Stimulated activated naive CD8-positive, alpha-beta T cell treated with anti-CD3 and anti-CD28 coated beads, Interleukin-15, amount 100 ng/mL, for 72 hours (primary cell): Measurements from ENCODE around the gene CCDC61.

Experiments used
- ATAC-seq: fragments of 150-1000 bp; cut with Tn5 transposase; 2 replicates; pipeline ENCODE4 v1.10.0; 2021; ENCODE audit warnings: mild to moderate bottlenecking, moderate library complexity
- DNase-seq, 2 donors: peaks; one replicate each; pipeline ENCODE4 v3.0.0; 2021 to 2022
- H3K27ac Mint-ChIP-seq, 2 donors: one replicate each; pipeline ENCODE4 v1.8.0; 2022; ENCODE audit warnings: mild to moderate bottlenecking in 2 of 2, mixed read lengths in 2 of 2, moderate library complexity in 2 of 2
- H3K27me3 Mint-ChIP-seq: one replicate; pipeline ENCODE4 v1.8.0; 2022; ENCODE audit warnings: mixed read lengths
- H3K4me1 Mint-ChIP-seq: one replicate; pipeline ENCODE4 v1.8.0; 2022; ENCODE audit warnings: mild to moderate bottlenecking, mixed read lengths
- H3K4me3 Mint-ChIP-seq, 2 donors: one replicate each; pipeline ENCODE4 v1.8.0; 2022; ENCODE audit warnings: mild to moderate bottlenecking in 2 of 2, mixed read lengths in 2 of 2, moderate library complexity in 1 of 2
- H3K9me3 Mint-ChIP-seq, 2 donors: one replicate each; pipeline ENCODE4 v1.8.0; 2022; ENCODE audit warnings: mixed read lengths in 2 of 2

Gene CCDC61

DNA sequence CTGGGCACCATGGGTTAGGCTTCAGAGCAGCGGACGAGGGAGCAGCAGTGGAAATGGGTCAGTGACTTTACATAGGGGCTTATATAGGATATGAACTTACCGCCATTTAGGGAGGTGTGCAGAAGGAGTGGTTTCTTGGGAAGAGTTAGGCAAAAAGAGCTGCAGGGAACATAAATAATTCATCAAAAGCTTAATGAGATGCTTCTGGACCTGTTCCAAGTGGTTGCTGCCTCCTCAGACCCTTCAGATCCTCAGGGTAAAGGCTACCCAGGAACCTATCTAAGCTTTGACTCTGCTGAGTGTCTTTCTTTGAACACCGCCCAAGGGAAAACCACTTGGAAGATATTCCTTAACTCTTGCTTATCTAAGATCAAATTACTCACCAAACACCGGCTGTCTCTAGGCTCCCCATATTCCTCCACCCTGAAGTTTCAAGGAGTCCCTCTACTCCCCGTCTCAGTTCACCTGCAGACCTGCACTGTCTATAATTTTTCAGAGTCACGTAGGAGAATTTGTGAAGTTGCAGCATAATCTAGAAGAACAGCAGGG, 45.8 kb downstream of the CCDC61 start, which contains the start of gene IGFL4:
Gene IGFL4, minus strand, starts transcription at position 51 of the 549 bp plus-strand sequence. Its CDS starts 40 bp downstream, at position 11.
- ATAC-seq (no peak), DNase-seq (no peak)
- Mint-ChIP-seq H3K4me3 (no peak within 1 kb of the TSS), H3K4me1 (peaks cover 6% of the 10 kb centered on the region), H3K27me3 (peaks cover 82% of the 10 kb centered on the region), H3K9me3 (peaks cover 0 to 5% of the 10 kb centered on the region in 2 donors), H3K27ac (no peak within 1 kb of the TSS)

DNA sequence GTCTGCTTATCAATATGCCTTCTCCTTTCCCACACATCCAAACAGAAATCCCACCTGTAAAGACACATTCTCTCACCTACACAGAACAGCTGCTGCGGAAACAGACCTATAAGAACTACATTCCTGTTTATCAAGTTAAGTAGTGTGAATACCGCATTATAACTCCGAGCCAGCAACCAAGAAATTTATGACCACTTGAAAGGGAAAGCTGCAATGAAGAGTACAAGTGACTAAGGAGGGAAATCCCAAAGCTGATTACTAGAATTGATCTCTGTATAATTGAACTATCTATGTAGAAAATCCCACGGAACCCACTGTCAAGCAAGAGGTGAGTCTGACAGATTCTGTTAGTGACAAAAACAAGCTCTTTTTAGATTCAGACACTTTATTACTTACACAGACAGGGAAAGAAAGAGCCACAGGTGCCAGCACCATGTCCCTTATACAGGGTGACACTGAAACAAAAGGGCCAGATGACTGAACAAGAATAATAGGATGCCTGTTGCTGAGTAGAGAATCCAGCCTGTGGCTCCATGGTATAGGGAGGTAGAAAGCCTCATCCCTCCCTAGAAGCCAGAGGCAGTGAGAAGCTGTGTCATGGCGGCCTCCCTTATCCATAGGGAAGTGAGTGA, 47.1 kb downstream of the CCDC61 start:
- DNase-seq = no peak
- H3K4me3 Mint-ChIP-seq = no peak overlapping the region
- ATAC-seq = peak; percentile 49
- H3K9me3 Mint-ChIP-seq = peaks cover 5 to 8% of the 10 kb centered on the region in 2 donors
- peaks cover 6% of the 10 kb centered on the region for H3K4me1 Mint-ChIP-seq
- H3K27ac Mint-ChIP-seq = no peak overlapping the region
- H3K27me3 Mint-ChIP-seq = peaks cover 84% of the 10 kb centered on the region

DNA sequence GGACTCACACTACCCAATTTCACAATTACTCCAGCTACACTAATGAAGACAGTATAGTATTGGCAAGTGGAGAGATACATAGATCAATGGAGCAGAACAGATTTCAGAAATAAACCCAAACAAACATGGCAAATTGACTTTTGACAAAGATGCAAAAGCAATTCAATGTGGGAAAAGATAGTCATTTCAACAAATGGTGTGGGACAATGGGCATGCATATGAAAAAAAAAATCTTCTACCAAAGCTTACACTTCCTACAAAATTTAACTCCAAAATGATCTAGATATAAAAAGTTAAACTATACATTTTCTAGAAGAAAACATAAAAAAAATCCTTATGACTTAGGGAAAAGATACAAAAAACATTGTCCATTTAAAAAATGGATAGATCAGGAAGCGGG, 48.3 kb downstream of the CCDC61 start:
- H3K9me3 Mint-ChIP-seq = peaks cover 5 to 8% of the 10 kb centered on the region in 2 donors
- peaks cover 92% of the 10 kb centered on the region for H3K27me3 Mint-ChIP-seq
- no peak overlapping the region for H3K4me3 Mint-ChIP-seq
- DNase-seq (no peak), ATAC-seq (no peak)
- H3K27ac Mint-ChIP-seq = no peak overlapping the region
- H3K4me1 Mint-ChIP-seq = peaks cover 6% of the 10 kb centered on the region

DNA sequence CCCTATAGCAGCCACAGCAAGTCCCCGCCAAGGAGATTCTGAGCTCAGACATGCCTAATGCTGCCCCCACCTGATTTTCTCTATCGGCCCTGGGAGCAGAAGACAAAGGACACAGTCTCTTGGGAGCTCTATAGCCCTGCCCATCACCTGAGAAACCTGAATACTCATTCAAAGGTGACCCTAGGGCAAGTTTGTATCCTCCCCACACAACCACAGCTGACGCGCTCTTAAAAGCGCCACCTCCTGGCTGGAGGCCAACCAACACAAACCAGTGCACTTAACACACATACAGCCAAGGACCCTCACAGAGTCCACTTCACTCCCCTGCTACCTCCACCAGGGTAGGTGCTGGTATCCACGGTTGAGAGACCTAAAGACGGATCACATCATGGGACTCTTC, 54.3 kb downstream of the CCDC61 start:
- DNase-seq (no peak), ATAC-seq (no peak)
- peak overlapping the region in 1 of 2 donors; percentile 77 for H3K27ac Mint-ChIP-seq
- H3K27me3 Mint-ChIP-seq = peaks cover 91% of the 10 kb centered on the region
- H3K9me3 Mint-ChIP-seq = peaks cover 5 to 8% of the 10 kb centered on the region in 2 donors
- no peaks in the 10 kb centered on the region for H3K4me1 Mint-ChIP-seq
- no peak overlapping the region for H3K4me3 Mint-ChIP-seq

DNA sequence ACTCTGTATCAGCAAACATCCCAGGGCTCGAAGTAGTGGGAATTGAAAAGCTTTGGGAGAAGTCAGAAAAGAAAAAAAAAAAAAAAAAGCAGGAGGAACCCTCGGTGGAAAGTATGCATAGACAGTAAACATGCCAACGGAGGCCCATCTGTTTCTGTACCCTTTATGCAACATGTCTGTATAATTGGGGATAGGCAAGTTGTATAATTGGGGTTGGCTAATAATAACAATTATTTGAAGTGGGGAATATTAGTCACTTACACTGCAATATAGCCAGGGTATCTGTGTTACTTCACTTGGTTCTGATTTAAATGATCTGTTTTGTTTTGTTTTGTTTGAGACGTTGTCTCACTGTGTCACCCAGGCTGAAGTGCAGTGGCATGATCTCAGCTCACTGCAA, 57.6 kb downstream of the CCDC61 start:
- H3K4me3 Mint-ChIP-seq = no peak overlapping the region
- peaks cover 87% of the 10 kb centered on the region for H3K27me3 Mint-ChIP-seq
- ATAC-seq (no peak), DNase-seq (no peak)
- H3K4me1 Mint-ChIP-seq = no peaks in the 10 kb centered on the region
- no peak overlapping the region for H3K27ac Mint-ChIP-seq
- H3K9me3 Mint-ChIP-seq = no peaks in the 10 kb centered on the region

DNA sequence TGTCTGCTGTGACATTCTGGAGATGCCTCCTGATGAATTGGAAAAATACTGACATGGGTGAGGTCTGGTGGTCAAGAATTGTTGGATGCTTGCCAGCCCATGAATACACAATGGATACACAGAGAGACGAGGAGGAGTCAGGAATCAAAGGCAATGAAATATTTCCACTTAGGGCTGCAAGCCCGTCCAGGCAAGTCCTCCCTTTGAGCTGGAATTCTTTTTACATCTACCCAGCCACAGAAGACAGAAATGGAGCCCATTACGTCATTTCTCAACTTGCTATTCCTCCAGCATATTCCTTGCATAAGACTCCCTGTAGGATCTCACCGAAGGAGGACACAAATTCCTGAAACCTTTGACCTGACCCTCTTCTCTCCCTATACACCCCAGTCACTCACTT, 61.3 kb downstream of the CCDC61 start:
- Mint-ChIP-seq H3K27me3 (peaks cover 68% of the 10 kb centered on the region), H3K27ac (no peak overlapping the region), H3K4me3 (no peak overlapping the region), H3K4me1 (no peaks in the 10 kb centered on the region), H3K9me3 (peaks cover 0 to 5% of the 10 kb centered on the region in 2 donors)
- ATAC-seq = no peak
- no peak for DNase-seq

DNA sequence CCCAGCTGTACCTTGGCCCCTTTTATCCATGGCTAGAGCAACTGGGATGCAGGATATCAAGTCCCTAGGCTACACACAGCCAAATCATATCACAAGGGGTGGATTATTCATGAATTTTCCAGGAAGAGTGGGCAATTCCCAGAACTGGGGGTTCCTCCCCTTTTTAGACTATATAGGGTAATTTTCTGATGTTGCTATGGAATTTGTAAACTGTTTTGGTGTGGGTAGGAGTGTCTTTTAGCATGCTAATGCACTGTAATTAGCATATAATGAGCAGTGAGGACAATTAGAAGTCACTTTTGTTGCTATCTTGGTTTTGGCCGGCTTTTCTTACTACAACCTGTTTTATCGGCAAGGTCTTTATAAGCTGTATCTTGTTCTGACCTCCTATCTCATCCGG, 63.5 kb downstream of the CCDC61 start:
- no peak for ATAC-seq
- no peak for DNase-seq
- H3K4me3 Mint-ChIP-seq = no peak overlapping the region
- no peak overlapping the region for H3K27ac Mint-ChIP-seq
- peaks cover 76% of the 10 kb centered on the region for H3K27me3 Mint-ChIP-seq
- H3K9me3 Mint-ChIP-seq = peaks cover 0 to 13% of the 10 kb centered on the region in 2 donors
- H3K4me1 Mint-ChIP-seq = no peaks in the 10 kb centered on the region

DNA sequence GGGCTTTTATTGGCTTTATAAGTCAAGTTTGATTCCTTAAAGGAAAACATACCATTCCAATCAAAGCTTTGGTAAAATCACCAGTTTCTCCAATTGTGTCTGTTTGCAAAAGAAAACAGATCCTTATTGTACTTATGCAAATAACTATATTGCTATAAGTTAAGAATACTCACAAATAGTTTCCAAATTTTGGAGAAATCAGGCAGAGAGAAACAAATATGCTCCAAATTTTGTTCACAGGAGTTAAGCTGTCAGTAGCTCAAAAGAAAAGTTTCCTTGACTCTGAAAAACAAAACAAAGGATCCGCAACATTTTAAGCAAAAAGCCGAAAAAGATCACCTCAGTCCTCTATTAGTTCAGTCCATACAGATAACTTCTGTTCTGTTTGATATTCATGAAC, 64.7 kb downstream of the CCDC61 start:
- DNase-seq = no peak
- H3K27me3 Mint-ChIP-seq = peaks cover 74% of the 10 kb centered on the region
- no peaks in the 10 kb centered on the region for H3K4me1 Mint-ChIP-seq
- peaks cover 0 to 13% of the 10 kb centered on the region in 2 donors for H3K9me3 Mint-ChIP-seq
- ATAC-seq = no peak
- no peak overlapping the region for H3K27ac Mint-ChIP-seq
- no peak overlapping the region for H3K4me3 Mint-ChIP-seq

DNA sequence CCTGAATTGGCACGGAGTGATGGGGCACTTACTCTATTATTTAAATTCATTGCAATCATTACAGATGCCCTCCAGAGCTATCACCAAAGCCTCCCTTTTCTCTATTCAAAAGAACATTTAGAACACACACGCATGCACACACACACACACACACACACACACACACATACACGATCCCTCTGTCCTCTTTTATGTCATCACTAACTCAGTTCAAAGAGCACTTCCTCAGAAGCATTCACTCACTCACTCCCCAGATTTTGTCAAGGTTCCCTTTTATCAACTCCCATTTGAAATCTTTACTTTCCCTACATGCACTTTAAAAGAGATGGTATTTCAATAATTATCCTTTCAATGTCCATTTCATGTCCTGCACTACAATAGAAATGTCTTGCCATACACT, 67.9 kb downstream of the CCDC61 start:
- H3K4me3 Mint-ChIP-seq = no peak overlapping the region
- peaks cover 0 to 13% of the 10 kb centered on the region in 2 donors for H3K9me3 Mint-ChIP-seq
- H3K4me1 Mint-ChIP-seq = no peaks in the 10 kb centered on the region
- peaks cover 78% of the 10 kb centered on the region for H3K27me3 Mint-ChIP-seq
- no peak overlapping the region for H3K27ac Mint-ChIP-seq
- ATAC-seq (no peak), DNase-seq (no peak)

DNA sequence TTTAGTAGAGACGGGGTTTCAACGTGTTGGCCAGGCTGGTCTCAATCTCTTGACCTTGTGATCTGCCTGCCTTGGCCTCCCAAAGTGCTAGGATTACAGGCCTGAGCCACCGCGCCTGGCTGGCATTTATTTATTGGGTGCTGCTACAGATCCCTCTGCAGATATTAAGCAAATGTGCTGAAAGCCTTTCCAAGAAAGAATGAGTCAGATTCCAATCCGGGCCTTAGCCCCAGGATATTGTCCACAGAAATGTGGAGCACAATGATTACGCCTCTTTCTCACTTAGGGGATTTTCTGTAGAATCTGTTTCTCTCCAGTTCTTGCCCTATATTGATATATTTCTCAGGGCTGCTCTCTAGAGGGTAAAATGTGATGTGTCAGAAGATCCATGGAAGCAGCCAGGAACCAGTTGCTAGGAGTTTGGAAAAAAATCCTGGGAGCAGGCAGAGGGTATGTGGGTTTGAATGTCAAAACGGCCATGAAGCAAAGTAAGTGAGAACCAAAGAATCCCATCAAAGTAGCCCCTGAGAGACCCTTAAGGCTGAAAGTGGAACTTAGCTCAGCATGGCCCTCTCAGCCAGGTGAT, 70.3 kb downstream of the CCDC61 start:
- ATAC-seq = no peak
- no peaks in the 10 kb centered on the region for H3K4me1 Mint-ChIP-seq
- no peak overlapping the region for H3K4me3 Mint-ChIP-seq
- DNase-seq = no peak
- peaks cover 0 to 13% of the 10 kb centered on the region in 2 donors for H3K9me3 Mint-ChIP-seq
- H3K27ac Mint-ChIP-seq = no peak overlapping the region
- H3K27me3 Mint-ChIP-seq = peaks cover 89% of the 10 kb centered on the region

DNA sequence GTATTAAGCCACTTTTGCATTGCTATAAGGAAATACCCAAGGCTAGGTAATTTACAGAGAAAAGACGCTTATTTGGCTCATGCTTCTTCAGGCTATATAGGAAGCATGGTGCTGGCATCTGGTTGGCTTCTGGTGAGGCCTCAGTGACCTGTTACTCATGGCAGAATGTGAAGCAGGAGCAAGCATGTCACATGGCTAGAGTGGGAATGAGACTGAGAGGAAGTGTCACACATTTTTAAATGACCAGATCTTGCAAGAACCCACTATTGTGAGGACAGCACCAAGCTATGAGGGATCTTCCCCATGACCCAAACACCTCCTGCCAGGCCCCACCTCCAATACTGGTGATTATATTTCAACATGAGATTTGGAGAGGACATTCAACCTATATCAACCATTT, 71.2 kb downstream of the CCDC61 start:
- Mint-ChIP-seq H3K27me3 (peaks cover 96% of the 10 kb centered on the region), H3K27ac (peak overlapping the region in 1 of 2 donors; percentile 36), H3K4me1 (no peaks in the 10 kb centered on the region), H3K4me3 (no peak overlapping the region), H3K9me3 (peaks cover 0 to 8% of the 10 kb centered on the region in 2 donors)
- no peak for DNase-seq
- no peak for ATAC-seq

DNA sequence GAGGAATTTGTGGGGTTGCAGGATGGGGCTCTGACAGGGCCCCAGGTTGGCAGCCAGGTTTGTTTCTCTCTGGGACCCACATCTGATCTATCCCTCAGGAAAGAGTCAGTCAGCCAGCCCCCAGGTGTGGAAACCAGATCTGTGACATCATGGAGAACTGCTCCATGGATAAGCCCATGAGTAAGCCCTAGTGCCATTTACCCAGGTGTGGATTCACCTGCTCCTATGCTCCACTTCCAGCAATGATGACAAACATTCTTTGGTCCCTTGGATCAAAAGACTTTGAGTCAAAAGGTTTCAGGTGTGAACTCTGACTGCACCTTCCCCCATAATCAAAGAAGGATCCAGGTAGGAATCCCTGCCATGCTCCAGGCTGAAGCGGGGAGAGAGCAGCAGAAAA, 72.4 kb downstream of the CCDC61 start:
- ATAC-seq (no peak), DNase-seq (no peak)
- peaks cover 96% of the 10 kb centered on the region for H3K27me3 Mint-ChIP-seq
- H3K9me3 Mint-ChIP-seq = no peaks in the 10 kb centered on the region
- H3K4me3 Mint-ChIP-seq = no peak overlapping the region
- H3K27ac Mint-ChIP-seq = no peak overlapping the region
- no peaks in the 10 kb centered on the region for H3K4me1 Mint-ChIP-seq
